Common myeloid progenitor, CD34-positive (primary cell): ENCODE results near the gene NEK9.

Experiments used
- CTCF ChIA-PET: fragments of 350-600 bp; sonication (Branson Sonifier 250); formaldehyde crosslinking; loops from one replicate; lab custom pipeline; 2021; ENCODE audit warnings: antibody characterized with exemption; lab: Charles Lee
- POLR2A ChIA-PET: fragments of 350-600 bp; sonication (Branson Sonifier 250); formaldehyde crosslinking; loops from one replicate; lab custom pipeline; 2021; ENCODE audit warnings: antibody characterized with exemption; lab: Charles Lee
- DNase-seq, 3 donors: peaks; one replicate each; pipeline versions ENCODE4 v3.0.0 to v3.0.0-alpha.2; 2013
- H3K27ac ChIP-seq, 2 experiments: 1 replicate in 1 of 2; 2 replicates in 1 of 2; pipeline ENCODE4 v1.7.0; 2013; ENCODE audit warnings: inconsistent platforms in 2 of 2, low read length in 2 of 2, mild to moderate bottlenecking in 2 of 2, low read depth in 1 of 2, moderate library complexity in 1 of 2; ENCODE audit not compliant: severe bottlenecking in 2 of 2, insufficient read depth in 1 of 2, poor library complexity in 1 of 2
- H3K27me3 ChIP-seq, 5 experiments: replicated peaks in 2 of 5; 1 replicate in 3 of 5; 2 replicates in 2 of 5; pipeline versions ENCODE4 v1.6.1 to v1.7.0; 2013; ENCODE audit warnings: low read length in 4 of 5, mild to moderate bottlenecking in 2 of 5, moderate library complexity in 2 of 5, inconsistent platforms in 1 of 5; ENCODE audit not compliant: insufficient read depth in 5 of 5, control insufficient read depth in 4 of 5
- H3K36me3 ChIP-seq, 4 experiments: 1 replicate in 2 of 4; 2 replicates in 2 of 4; pipeline versions ENCODE4 v1.6.1 to v1.7.0; 2013; ENCODE audit warnings: low read length in 3 of 4, control low read depth in 1 of 4, mild to moderate bottlenecking in 1 of 4; ENCODE audit not compliant: control insufficient read depth in 4 of 4, insufficient read depth in 4 of 4
- H3K4me1 ChIP-seq, 4 experiments: 1 replicate in 3 of 4; 2 replicates in 1 of 4; pipeline versions ENCODE4 v1.6.1 to v1.7.1; 2013; ENCODE audit warnings: low read length in 3 of 4, mild to moderate bottlenecking in 3 of 4, control low read depth in 1 of 4, inconsistent platforms in 1 of 4, moderate library complexity in 1 of 4; ENCODE audit not compliant: control insufficient read depth in 4 of 4, insufficient read depth in 4 of 4; ENCODE audit errors: control extremely low read depth in 1 of 4
- H3K4me3 ChIP-seq, 7 experiments: 1 replicate in 4 of 7; 2 replicates in 3 of 7; pipeline versions ENCODE4 v1.5.1 to v1.7.0; 2013; ENCODE audit warnings: mild to moderate bottlenecking in 7 of 7, low read length in 6 of 7, moderate library complexity in 6 of 7, inconsistent platforms in 2 of 7, low read depth in 2 of 7, control low read depth in 1 of 7; ENCODE audit not compliant: insufficient read depth in 4 of 7, control insufficient read depth in 1 of 7; ENCODE audit errors: extremely low read depth in 1 of 7
- H3K9me3 ChIP-seq, 5 experiments: 1 replicate in 4 of 5; 2 replicates in 1 of 5; pipeline versions ENCODE4 v1.6.1 to v1.7.1; 2013; ENCODE audit warnings: low read length in 4 of 5, mild to moderate bottlenecking in 2 of 5, inconsistent platforms in 1 of 5, low read depth in 1 of 5, moderate library complexity in 1 of 5; ENCODE audit not compliant: control insufficient read depth in 4 of 5, insufficient read depth in 2 of 5; ENCODE audit errors: control extremely low read depth in 1 of 5
- WGBS: methylation state at CpG from one replicate; pipeline ENCODE4 v1.1.5; 2013; ENCODE audit not compliant: insufficient coverage; 5-methylcytosine and 5-hydroxymethylcytosine counted together

The NEK9 gene

DNA sequence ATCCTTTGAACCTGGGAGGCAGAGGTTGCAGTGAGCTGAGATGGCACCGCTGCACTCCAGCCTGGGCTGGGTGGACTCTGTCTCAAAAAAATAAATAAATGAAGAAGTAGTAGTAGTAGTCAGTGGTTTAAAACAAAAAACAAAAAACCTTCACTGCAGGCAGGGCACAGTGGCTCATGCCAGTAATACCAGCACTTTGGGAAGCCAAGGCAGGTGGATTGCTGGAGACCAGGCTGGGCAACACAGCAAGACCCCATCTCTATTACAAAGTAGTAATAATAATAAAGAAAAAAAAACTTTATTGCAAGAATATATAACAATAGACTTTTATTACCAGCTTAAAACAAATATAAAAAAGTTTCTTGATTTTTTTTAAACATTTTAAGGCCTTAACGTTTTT is 13.8 kb upstream of the NEK9 start:
- Histone ChIP-seq H3K27ac (no peak overlapping the region), H3K27me3 (no peaks in the 10 kb centered on the region), H3K4me3 (no peak overlapping the region), H3K36me3 (peaks cover 0 to 11% (median 2%) of the 10 kb centered on the region in 4 experiments), H3K4me1 (peaks cover 15 to 40% (median 28%) of the 10 kb centered on the region in 4 experiments), H3K9me3 (no peaks in the 10 kb centered on the region)
- POLR2A ChIA-PET, result interaction anchor here (0.6 to 1.4 kb wide), 2 partner anchors 14 to 20 kb away, joined by 4 to 5 read pairs; partner anchors contain the start of gene NEK9
- DNase-seq, result no peak
- CTCF ChIA-PET, result interaction anchor here (0.9 to 11.2 kb wide), 8 partner anchors 9 to 314 kb away, joined by 3 to 122 read pairs (median 4); no protein-coding TSS in a partner anchor
- WGBS, result no CpG with 5 or more reads among the region's 2 CpGs

DNA sequence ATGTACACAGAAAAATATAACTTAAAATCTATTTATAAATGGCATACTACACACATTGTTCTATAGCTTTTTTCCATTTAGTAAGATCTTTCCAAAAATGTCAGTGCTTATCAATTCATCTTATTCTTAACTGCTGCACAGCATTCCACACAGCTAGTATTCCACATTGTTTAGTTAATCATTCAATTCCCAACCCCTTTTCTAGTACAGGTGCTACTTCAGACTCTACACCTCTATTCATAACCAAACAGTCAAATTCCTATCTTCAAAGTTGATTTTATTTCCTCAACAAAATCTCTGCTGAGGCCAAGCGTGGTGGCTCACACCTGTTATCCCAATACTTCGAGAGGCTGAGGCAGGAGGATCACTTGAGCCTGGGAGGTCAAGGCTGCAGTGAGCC is 12.3 kb upstream of the NEK9 start:
- ChIA-PET POLR2A (interaction anchor here (0.6 to 1.0 kb wide), 2 partner anchors 33 to 110 kb away, joined by 3 read pairs; no protein-coding TSS in a partner anchor), CTCF (interaction anchor here (0.9 to 11.2 kb wide), 9 partner anchors 9 to 387 kb away, joined by 3 to 122 read pairs (median 3); partner anchors contain the start of gene NEK9)
- WGBS, result 100% methylated on average over 2 of the region's 2 CpGs
- no peak for DNase-seq
- Histone ChIP-seq H3K4me1 (peaks cover 10 to 29% (median 20%) of the 10 kb centered on the region in 4 experiments), H3K4me3 (peak overlapping the region in 1 of 7 experiments; percentile 48), H3K9me3 (no peaks in the 10 kb centered on the region), H3K27ac (no peak overlapping the region), H3K36me3 (peaks cover 7 to 18% (median 14%) of the 10 kb centered on the region in 4 experiments), H3K27me3 (no peaks in the 10 kb centered on the region)

DNA sequence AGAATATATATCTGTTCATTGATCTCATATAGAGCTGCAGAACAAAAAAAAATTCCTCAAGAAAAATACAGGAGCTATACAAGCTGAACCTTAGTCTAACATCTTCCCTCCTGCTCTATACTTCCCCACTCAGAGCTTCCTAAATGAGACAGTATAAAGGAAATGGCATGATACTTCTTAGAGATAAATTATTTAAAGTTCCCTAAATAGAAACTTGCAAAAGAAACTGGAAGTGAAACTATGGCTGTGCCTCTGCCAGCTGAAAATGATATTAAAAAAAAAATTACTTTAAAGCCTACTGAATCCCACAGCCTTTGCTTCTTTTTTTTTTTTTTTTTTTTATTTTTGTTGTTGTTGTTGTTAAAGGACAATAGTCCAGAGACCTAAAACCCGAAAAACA is 11.6 kb upstream of the NEK9 start:
- ChIA-PET CTCF (interaction anchor here (0.7 to 11.2 kb wide), 11 partner anchors 10 to 388 kb away, joined by 3 to 122 read pairs (median 3); partner anchors contain the start of gene NEK9), POLR2A (interaction anchor here (0.6 to 1.0 kb wide), 4 partner anchors 34 to 138 kb away, joined by 3 read pairs; no protein-coding TSS in a partner anchor)
- Histone ChIP-seq H3K4me3 (peak overlapping the region in 3 of 7 experiments; percentile 26 to 48 (median 45)), H3K36me3 (peaks cover 12 to 24% (median 18%) of the 10 kb centered on the region in 4 experiments), H3K9me3 (peaks cover 0 to 2% (median 0%) of the 10 kb centered on the region in 5 experiments), H3K27ac (peak overlapping the region in 1 of 2 experiments; percentile 43), H3K4me1 (peaks cover 10 to 29% (median 20%) of the 10 kb centered on the region in 4 experiments), H3K27me3 (no peaks in the 10 kb centered on the region)
- DNase-seq, result peak; percentile 45 to 68 (median 66)
- whole genome bisulfite sequencing, result no CpG with 5 or more reads among the region's 1 CpG

DNA sequence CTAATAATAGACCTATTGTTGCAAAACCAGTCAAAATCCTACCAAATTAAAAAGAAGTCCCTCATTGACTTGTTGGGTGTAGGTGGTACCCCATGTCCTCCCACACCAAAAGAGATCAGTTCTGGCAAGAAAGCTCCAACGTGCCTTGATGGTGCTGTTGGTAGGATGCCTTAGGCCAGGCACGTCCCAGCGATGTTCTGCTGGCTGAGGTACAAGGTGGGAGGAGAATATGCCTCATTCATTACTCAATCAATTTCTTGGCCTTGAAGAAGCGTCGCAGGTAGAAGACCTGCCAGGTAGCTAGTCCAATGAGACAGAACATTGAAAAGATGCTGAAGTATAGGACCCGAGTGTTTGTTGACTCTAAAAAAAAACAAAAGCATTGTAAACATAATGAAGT is 7.8 kb upstream of the NEK9 start:
- H3K27ac ChIP-seq, result no peak overlapping the region
- DNase-seq, result no peak
- 93% methylated on average over 6 of the region's 6 CpGs for WGBS
- ChIA-PET CTCF (interaction anchor here (0.6 to 11.2 kb wide), 9 partner anchors 9 to 355 kb away, joined by 3 to 122 read pairs (median 4); no protein-coding TSS in a partner anchor), POLR2A (interaction anchor here (0.6 to 0.7 kb wide), 2 partner anchors 27 to 150 kb away, joined by 3 to 4 read pairs; no protein-coding TSS in a partner anchor)
- H3K4me3 ChIP-seq, result no peak overlapping the region
- peaks cover 7 to 20% (median 15%) of the 10 kb centered on the region in 4 experiments for H3K4me1 ChIP-seq
- peaks cover 13 to 30% (median 19%) of the 10 kb centered on the region in 4 experiments for H3K36me3 ChIP-seq
- peaks cover 0 to 2% (median 0%) of the 10 kb centered on the region in 5 experiments for H3K9me3 ChIP-seq
- no peaks in the 10 kb centered on the region for H3K27me3 ChIP-seq

DNA sequence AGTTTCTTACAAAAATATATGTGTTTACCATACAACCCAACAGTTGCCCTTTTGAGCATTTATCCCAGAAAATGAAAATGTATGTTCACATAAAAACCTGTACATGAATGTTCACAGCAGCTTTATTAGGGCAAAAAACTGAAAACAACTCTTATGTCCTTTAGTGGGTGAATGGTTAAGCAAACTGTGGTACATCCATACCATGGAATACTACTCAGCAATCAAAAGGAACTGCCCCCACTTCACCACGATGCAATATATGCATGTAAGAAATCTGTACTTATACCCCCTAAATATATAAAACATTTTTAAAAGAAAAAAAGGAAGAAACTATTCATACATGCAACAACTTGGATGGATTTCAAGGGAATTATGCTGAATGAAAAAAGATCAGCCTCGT is 6.7 kb upstream of the NEK9 start:
- WGBS, result no CpG with 5 or more reads among the region's 2 CpGs
- Histone ChIP-seq H3K27ac (no peak overlapping the region), H3K9me3 (peaks cover 0 to 2% (median 0%) of the 10 kb centered on the region in 5 experiments), H3K36me3 (peaks cover 13 to 30% (median 19%) of the 10 kb centered on the region in 4 experiments), H3K27me3 (no peaks in the 10 kb centered on the region), H3K4me1 (peaks cover 4 to 16% (median 8%) of the 10 kb centered on the region in 4 experiments), H3K4me3 (no peak overlapping the region)
- ChIA-PET CTCF (interaction anchor here (0.6 to 11.2 kb wide), 3 partner anchors 10 to 170 kb away, joined by 3 to 122 read pairs (median 106); no protein-coding TSS in a partner anchor), POLR2A (no interaction called here)
- DNase-seq, result no peak

DNA sequence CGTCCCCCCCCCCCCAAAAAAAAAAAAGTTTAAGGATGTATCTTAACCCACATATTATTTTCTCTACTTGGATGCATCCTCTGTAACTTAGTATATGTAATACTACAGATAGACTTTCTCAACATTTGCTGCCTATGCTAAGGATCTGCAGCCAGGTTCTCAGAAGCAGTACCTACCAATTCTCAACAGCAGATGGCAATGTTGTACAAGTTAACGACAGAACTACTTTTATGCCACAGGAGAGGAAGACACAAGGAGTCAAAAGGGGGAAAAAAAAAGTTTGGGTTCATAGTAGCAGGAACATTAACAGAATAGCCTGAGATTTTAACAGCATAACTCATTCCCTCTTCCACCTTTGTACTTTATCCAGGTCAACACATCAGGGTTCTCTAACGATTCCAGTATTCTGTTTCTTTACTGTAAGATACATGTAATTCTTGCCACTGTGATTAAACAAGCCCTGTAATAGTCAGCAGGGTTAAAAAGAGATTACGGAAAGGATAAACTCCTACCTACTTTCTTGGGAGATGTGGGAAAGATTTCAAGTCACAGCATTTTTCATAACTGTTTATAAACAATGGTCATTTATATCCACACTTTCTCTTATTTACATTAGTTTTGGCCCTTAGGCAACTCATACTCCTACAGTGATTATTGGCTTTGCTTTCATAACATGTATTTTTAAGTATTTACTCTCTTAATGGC is 5.7 kb upstream of the NEK9 start:
- POLR2A ChIA-PET, result interaction anchor here (0.7 kb wide), 2 partner anchors 361 to 407 kb away, joined by 6 to 8 read pairs; no protein-coding TSS in a partner anchor

More for the DNA sequence above, 5.7 kb upstream of the NEK9 start:
- H3K36me3 ChIP-seq, result peaks cover 13 to 30% (median 19%) of the 10 kb centered on the region in 4 experiments
- H3K27me3 ChIP-seq, result no peaks in the 10 kb centered on the region
- H3K4me3 ChIP-seq, result no peak overlapping the region
- CTCF ChIA-PET, result interaction anchor here (0.6 to 10.0 kb wide), 10 partner anchors 8 to 364 kb away, joined by 3 to 210 read pairs (median 4); no protein-coding TSS in a partner anchor
- H3K27ac ChIP-seq, result no peak overlapping the region
- H3K9me3 ChIP-seq, result peaks cover 0 to 2% (median 0%) of the 10 kb centered on the region in 5 experiments
- peaks cover 0 to 17% (median 4%) of the 10 kb centered on the region in 4 experiments for H3K4me1 ChIP-seq
- peak; percentile 78 to 85 (median 80) for DNase-seq
- 0% methylated on average over 1 of the region's 4 CpGs for WGBS
